ENCODE measurements around the gene TMBIM6.

- TF ChIP-seq CTCF (conservative IDR thresholded peaks at IDR 0.05 in 1 of 2, IDR thresholded peaks at IDR 0.05 in 1 of 2; ENCODE audit: extremely low read depth in 1 of 2, insufficient read depth in 1 of 2, low read depth in 1 of 2, low read length in 2 of 2) (no peak), EZH2 (IDR thresholded peaks at IDR 0.05; ENCODE audit: borderline replicate concordance, low read length) (no peak)
These were observed 64.1 kb downstream of the TMBIM6 start for GRCh38 chr12:49805409-49805808.

Data from mammary epithelial cell (primary cell).